Right lung (tissue), 10 donors: ENCODE results near the gene FAM43A. TPM values are rescaled to one million over a fixed set of nuclear protein-coding genes. Genes with fewer than 3 reads are reported as not detected.

Experiments used
- DNase-seq, 2 donors: peaks; one replicate each; pipeline ENCODE4 v3.0.0-alpha.2; 2013
- long read RNA-seq, 8 donors: transcript quantifications; one replicate each; lab custom pipeline, GENCODE V29; 2026
- polyA plus RNA-seq, 5 donors: library from polyadenylated mRNA; unstranded; fragments of 120-200 nt; gene quantifications; one replicate each; pipeline versions ENCODE4 v1.2.1 to v1.2.3, GENCODE V29; 2013; ENCODE audit warnings: inconsistent platforms in 1 of 5, low replicate concordance in 1 of 5; ENCODE audit not compliant: insufficient read length in 5 of 5, insufficient read depth in 1 of 5

Gene FAM43A, protein sequence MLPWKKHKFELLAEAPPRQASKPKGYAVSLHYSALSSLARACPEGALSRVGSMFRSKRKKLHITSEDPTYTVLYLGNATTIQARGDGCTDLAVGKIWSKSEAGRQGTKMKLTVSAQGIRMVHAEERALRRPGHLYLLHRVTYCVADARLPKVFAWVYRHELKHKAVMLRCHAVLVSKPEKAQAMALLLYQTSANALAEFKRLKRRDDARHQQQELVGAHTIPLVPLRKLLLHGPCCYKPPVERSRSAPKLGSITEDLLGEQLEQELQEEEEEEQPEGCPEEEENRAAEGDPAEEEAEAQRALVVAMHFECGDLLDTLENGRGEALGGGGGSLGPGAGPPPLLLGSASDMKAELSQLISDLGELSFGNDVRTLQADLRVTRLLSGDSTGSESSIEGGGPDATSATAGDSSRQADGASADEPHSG
- polyA plus RNA-seq = 10 to 100 TPM; 13.9 to 24.6 (median 18.9) TPM
- long read RNA-seq, donor 1, transcript FAM43A-201 (1 exons, 2,494 nt) = major isoform, 38 of 38 reads
- long read RNA-seq, donor 1, partial matches to known transcripts = 0 of 38 reads
- long read RNA-seq, donor 1, other reads (novel, unspliced or antisense) = 0 of 38 reads
- long read RNA-seq, donor 2, transcript FAM43A-201 (1 exons, 2,494 nt) = major isoform, 20 of 20 reads
- long read RNA-seq, donor 2, partial matches to known transcripts = 0 of 20 reads
- long read RNA-seq, donor 2, other reads (novel, unspliced or antisense) = 0 of 20 reads
- long read RNA-seq, donor 3, transcript FAM43A-201 (1 exons, 2,494 nt) = major isoform, 32 of 32 reads
- long read RNA-seq, donor 3, partial matches to known transcripts = 0 of 32 reads
- long read RNA-seq, donor 3, other reads (novel, unspliced or antisense) = 0 of 32 reads
- long read RNA-seq, donor 4, transcript FAM43A-201 (1 exons, 2,494 nt) = major isoform, 17 of 17 reads
- long read RNA-seq, donor 4, partial matches to known transcripts = 0 of 17 reads
- long read RNA-seq, donor 4, other reads (novel, unspliced or antisense) = 0 of 17 reads
- long read RNA-seq, donor 5, transcript FAM43A-201 (1 exons, 2,494 nt) = major isoform, 40 of 40 reads
- long read RNA-seq, donor 5, partial matches to known transcripts = 0 of 40 reads
- long read RNA-seq, donor 5, other reads (novel, unspliced or antisense) = 0 of 40 reads
- long read RNA-seq, donor 6, transcript FAM43A-201 (1 exons, 2,494 nt) = major isoform, 37 of 43 reads
- long read RNA-seq, donor 6, partial matches to known transcripts = 6 of 43 reads
- long read RNA-seq, donor 6, other reads (novel, unspliced or antisense) = 0 of 43 reads
- long read RNA-seq, donor 7, transcript FAM43A-201 (1 exons, 2,494 nt) = major isoform, 31 of 31 reads
- long read RNA-seq, donor 7, partial matches to known transcripts = 0 of 31 reads
- long read RNA-seq, donor 7, other reads (novel, unspliced or antisense) = 0 of 31 reads
- long read RNA-seq, donor 8, transcript FAM43A-201 (1 exons, 2,494 nt) = major isoform, 13 of 13 reads
- long read RNA-seq, donor 8, partial matches to known transcripts = 0 of 13 reads
- long read RNA-seq, donor 8, other reads (novel, unspliced or antisense) = 0 of 13 reads

DNA sequence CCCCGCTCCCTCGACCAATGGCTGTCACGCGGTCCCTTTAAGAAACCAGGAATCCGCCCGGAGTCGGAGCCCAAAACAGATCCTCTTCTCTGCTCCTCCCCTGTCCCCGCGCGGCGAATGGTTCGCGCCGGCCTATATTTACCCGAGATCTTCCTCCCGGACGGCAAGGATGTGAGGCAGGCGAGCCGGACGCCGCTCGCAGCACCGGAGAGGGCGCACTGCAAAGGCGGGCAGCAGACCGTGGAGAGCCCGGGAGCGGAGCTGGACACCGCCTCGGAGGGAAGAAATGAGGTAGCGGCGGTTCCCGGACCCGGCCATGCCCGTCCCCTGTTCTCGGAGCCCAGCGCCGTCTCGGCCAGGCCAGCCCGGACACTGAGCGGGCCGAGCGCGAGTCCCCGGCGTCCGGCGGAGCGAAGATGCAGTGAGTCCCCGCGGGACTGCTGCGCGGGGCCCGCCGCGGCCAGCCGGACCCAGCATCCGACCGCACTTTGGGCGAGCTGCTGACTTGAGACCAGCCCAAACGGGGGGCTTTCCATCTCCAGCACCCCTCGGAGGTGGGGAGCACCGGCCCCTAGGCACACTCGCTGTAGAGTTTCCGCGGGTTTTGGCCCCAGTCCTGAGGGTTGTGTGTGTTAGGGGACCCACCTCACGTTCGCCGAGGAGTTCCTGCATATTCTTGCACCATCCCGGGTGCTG is at the start of gene FAM43A:
Gene FAM43A, plus strand, starts transcription at position 166 of the 696 bp plus-strand sequence. CDS start 944 bp downstream, outside the sequence.
- peak; percentile 93 to 95 for DNase-seq

DNA sequence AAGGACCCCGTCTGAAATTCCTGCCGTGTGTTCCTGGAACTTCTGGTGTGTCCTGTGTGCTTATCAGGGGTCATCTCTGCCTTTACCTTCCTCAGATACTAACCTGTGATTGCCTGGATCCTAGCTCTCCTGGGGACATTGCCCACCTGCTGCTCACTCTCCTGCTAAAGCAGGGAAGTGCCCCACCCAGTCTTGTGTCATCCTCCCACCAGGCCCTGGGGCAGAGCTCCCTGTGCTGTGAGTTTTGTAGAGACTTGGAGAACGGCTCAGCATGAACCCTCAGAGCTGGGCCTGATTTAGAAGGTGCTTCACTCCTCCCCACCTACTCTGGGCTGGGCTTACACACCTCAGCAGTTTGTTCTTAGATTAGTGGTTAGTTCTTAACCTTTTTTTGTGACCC is 48.6 kb upstream of the FAM43A start:
- DNase-seq = no peak

DNA sequence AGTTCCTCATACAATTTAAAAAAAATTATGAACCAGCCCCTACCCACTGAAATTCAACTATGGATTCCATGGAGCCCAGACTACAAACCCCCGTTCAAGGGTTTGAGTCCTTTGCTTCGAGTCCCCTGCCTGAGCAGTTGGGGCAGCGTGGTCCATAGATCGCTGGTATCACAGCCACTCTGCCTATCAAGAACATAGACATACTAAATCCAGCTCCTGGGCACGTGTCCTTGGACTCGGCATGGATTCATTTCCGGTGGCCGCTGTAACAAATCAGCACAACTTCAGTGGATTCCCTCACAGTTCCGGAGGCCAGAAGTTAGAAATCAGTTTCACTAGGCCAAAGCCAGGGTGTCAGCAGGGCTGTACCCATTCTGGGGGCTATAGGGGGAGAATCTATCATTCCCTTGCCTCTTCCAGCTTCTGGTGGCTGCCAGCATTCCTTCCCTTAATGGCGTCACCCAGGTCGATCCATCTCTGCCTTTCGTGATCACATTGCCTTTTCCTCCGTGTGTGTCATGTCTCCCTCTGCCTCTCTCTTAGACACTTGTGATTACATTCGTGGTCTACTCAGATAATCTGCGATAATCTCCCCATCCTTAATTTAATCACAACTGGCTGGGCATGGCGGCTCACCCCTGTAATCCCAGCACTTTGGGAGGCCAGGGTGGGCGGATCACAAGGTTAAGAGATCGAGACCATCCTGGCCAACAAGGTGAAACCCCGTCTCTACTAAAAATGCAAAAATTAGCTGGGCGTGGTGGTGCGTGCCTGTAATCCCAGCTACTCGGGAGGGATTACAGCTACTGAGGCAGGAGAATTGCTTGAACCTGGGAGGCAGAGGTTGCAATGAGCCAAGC is 47.9 kb upstream of the FAM43A start:
- no peak for DNase-seq

DNA sequence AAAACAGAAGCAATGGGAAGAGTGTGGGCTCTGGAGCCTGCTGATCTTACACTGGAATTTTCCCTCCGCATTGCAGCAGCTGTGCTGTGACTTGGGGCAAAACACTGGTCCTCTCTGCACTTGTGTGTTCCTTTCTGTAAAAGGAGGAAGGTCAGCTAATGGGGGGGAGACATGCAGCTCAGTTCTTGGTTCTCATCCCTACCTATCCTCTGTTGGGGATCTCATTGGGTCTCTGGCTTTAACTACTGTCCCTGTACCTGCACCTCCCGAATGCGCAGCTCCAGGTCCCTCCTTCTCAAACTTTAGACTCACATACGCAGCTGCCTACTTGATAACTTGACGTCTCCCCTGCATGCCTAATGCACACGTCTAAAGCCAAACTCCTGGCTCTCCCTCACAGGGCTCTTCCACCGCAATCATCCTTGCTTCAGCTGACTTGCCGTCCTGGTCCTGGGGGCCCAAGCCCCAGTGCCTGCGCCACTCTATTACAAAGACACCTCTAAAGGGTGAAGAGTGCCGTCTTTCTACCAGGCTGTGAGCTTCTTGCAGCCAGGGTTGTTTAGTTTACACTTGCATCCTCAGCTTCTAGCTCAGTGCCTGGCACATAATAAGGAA is 46.6 kb upstream of the FAM43A start:
- no peak for DNase-seq

DNA sequence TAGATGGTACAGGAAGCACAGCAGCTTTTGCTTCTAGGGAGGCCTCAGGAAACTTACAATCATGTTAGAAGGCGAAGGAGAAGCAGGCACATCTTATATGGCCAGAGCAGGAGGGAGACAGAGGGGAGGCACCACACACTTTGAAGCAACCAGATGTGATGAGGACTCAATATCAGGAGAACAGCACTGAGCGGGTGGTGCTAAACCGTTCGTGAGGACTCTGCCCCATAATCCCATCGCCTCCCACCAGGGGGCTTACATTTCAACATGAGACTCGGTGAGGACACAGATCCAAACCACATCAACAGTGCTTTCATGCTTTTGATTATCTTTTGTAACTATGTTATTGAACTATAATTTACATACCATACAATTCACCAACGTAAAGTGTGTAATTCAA is 44.9 kb upstream of the FAM43A start:
- no peak for DNase-seq

DNA sequence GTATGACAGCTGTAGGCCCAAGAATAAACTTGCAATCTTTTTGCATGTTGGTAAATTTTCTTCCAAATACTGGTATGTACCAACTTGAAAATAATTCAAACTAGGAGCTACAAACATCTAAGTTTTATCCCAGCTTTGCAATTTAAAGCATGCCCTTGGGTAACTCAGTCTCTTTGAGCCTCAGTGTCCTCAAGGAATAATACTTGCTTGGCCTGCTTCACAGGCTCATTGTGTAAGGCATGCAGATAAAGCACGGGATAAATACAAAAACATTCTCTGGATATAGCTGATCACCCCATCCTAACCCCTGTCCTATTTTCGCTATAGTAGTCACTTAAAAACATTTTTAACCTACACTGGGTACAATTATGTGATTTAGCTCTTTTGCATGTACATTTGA is 42.9 kb upstream of the FAM43A start:
- no peak for DNase-seq

DNA sequence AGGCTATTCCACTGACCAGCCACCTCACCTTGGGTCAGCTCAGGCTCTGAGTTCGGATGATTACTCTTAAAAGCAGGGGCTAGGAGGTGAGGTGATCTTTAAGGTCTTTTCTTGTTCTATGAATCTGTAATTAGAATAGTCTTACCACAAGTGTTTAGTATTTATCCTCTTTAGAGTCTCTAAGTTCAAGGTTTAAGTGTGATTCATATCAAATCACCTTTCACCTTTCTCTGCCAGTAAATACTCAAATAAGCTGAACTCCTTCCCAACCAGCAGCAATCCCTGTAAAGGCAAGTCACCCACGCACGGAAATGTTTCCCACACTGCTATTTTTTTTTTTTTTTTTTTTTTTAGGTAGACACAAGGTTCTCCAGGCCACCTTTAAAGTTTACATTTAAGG is 37.9 kb upstream of the FAM43A start:
- DNase-seq = no peak

DNA sequence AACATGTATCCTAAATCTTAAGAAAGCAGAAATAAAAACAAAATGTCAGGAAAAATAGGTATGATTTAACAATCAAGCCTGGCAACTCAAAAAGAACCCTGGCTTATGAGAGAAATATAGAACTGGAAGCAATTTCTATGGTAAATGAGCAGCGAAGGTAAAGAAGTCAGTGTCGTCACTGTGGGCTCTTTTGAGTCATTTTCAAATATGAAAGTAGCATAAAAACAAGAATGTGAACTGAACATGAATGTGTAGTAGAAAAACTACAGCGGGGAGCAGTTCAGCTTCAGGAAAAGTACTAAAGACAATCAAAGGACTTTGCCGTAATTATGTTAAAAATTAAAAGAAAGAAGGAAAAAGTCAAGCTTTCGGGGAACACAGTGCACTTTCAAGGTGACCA is 31.2 kb upstream of the FAM43A start:
- DNase-seq = no peak

DNA sequence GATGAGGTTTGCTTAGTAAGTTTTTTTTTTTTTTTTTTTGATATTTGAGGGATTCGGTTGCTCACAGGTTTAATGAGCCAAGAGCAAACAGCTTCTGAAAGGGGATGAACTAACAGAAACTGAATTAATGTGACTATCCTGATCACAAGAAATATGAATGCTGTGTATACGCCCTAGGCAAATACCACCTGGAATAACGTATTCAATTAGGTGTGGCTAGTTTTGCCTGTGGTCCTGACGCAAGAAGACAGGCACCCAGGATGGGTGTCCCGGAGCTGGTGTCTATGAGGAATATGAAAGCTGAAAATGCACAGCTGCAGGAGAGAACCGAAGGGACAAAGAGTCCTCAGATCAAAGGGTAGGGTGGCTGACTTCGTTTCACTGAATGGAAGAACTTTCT is 28.2 kb upstream of the FAM43A start:
- DNase-seq = no peak

DNA sequence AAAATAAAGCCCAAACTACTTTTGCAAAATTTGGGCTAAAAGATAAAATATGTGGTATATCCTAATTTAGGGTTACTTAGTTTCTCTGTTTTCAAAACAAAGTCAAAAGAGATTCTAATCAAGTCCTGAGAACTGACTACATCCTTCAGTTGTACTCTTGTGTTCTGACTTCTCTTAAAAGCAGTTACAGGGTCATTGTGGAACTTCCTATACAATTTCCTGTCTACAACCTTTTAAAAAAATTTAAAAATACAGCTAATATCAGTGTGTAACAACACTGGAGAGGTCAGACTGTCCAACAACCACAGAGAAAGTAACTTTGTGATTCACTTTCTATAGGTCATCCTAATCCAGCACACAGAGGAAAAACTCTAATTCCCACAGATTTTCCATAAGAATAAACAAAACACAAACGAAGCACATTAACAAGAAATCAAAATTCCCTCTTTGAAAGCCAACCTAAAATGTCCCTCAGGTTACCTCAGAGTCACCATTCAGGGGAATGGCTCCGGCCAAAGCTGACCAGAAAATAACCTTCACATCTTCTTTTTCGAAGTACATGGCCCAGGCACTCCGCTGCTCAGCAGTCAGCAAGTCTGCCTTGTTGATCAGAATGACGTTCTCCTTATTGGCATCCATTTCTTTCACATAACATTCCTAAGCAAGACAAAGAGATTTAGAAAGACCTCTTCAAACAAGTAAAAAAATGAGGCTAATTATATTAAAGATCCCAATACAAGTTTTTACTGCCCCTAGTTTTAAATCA is 27.0 kb upstream of the FAM43A start:
- no peak for DNase-seq

DNA sequence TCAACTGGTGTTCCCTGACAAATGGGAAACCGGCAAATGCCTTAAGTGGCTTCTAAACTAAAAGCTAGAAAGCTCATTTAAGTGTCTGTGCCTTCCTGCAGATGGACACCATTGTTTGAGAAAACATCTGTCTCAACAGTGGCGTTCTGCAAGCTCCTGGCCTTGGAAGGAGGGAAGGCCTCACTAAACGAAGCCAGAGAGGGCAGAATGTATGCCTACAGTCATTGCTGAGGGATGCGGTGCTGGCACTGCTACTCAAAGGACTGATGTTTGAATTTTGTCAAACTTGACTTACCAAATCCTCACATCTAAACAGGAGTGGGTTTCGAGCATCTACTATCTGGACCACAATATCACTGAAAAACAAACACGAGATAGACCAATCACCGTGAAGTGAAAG is 25.9 kb upstream of the FAM43A start:
- DNase-seq = no peak

DNA sequence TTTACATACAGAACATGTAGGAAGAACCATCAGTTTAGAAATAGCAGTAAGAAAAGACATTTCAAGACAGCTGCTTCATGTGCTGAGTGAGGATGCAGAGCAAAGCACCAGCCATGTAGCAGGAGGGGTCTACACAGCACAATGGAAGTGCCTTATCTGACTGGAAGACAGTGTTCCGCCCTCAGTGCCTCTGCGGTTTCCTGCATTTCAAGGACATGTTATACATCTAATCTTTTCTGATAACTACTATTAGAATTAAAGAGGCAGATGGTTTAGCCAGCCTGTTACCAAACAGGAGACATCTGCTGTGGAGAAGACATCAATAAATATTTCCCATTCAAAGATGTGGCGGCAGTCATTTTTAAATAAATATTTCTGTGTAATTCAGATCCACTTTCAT is 24.3 kb upstream of the FAM43A start:
- no peak for DNase-seq

DNA sequence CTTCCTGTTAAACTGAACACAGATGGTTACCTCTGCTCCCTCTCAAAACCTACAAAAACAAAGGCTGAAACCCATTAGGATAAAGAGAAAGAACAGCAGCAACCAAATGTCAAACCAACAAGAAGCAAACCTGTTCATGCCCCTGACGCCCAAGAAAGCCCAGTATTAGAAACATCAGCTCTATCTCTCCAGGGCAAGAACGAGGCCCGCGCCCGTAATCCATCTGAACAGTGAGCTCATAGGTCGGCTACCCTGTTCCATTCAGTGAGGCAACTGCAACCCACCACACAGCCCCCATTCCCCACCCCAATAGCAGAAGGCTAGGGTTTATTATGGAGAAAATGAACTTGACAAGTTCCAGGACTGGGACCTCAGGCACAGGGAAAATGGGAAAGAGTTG is 23.7 kb upstream of the FAM43A start:
- no peak for DNase-seq

DNA sequence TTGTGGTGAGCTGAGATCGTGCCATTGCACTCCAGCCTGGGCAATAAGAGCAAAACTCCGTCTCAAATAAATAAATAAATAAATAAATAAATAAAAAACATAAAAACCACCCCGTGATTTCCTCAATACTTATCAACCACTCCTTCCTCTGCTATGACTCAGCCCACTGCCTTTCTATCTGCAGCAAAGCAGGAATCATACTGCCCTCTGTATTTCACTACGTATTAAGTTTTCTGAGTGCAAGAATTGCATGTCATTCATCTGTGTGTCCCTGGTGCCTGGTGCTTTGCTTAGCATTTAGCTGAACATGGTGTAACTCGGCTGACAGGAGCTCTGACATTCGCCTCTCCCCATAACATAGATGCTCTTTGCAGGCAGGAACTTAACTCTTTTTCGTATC is 20.8 kb upstream of the FAM43A start:
- no peak for DNase-seq

DNA sequence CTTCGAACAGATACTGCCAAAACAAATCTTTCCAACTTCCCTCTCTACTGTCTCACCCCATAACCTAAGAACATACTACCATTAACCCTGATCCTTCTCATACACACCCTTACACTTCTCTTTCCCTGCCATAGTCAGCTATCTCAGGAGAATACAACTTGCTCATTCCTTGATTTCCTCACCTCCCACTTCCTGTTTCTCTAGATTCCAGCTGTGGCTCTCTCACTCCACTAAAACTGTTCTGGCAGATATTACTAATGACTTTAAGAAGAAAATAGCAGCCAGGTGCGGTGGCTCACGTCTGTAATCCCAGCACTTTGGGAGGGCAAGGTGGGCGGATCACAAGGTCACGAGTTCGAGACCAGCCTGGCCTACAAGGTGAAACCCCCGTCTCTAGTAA is 18.3 kb upstream of the FAM43A start:
- no peak for DNase-seq

DNA sequence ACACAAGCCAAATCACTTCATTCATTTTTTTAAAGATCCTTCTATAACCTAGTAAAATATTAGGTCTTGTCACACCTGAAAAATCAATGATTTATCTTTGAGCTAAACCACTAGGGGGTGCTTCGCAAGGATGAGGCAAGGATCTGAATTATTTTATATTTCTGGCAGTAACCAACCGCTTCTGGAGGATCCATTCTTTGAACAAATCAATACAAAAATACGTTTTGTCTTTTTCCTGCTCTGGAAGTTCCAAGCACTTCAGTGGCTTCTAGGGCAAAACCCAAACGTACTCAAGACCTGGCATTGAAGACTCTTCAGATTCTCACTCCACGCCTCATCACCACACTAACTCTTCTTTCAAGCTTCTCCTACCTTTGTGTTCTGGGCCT is 14.2 kb upstream of the FAM43A start:
- no peak for DNase-seq

DNA sequence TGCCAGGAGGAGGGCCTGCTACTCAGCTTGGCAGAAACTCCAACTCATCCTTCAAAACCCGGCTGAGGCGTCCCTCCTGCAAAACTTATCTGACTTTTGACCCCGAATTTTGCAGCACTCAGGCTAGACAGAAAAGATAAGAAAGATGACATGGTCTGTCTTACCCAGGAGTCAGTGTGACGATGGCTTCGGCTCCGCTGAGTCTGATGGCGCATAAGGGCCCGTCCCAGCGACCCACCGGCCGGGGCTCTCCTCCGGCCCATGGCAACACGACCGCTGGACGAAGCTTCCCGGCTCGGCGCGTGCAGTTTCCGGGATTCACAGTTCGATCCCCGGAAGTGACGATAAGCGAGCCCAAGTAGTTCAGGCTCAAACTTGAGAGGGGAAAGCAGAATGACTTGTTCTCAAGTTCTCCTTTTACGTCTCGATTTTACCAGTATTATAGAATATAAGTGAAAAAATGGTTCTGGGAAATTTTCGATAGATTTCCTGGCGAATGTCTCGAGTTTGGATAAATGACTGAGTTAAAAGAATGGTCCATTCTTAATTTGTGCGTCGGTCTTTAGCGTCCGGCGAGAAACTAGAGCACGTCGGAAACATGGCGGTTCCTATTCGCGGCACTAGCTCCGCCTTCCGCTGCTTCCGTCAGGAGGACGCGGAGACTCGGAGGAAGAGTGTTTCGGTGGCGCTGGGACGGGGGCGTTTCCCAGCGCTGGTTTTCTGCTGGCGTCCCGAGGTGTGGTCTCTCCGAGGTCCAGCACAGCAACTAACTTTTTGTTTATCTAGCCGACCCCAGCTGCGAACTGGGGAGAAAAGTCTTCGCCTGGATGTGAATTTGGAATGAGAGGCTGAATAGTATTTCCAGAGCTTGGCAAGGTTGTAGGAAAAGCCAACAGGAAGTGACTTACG is 13.5 kb upstream of the FAM43A start, which contains the start of gene LSG1:
Gene LSG1, minus strand, starts transcription at position 292 of the 909 bp plus-strand sequence. Its CDS starts 29 bp downstream, at position 263.
- peak; percentile 95 to 96 for DNase-seq
